PC-3 (cell line): ENCODE results near the gene AKAP13. TPM values are rescaled to one million over a fixed set of nuclear protein-coding genes. Genes with fewer than 3 reads are reported as not detected.
"Not testable (repeated sequence)": the region's sequence is repeated elsewhere in the genome, so short reads cannot be mapped to it uniquely, and the experiment has no call there.

Source experiments
- ATAC-seq: fragments of 200-7000 bp; cut with Tn5 transposase; 2 replicates; pipeline ENCODE4 v1.9.1; 2020; ENCODE audit warnings: mild to moderate bottlenecking, moderate library complexity
- BruUV-seq: library from RNA; stranded (reverse); fragments of 400-500 nt; replicated peaks from 2 replicates; lab custom pipeline; 2021; lab: Mats Ljungman, UMichigan
- CTCF ChIA-PET: fragments of 300-600 bp; sonication (Branson Sonifier 250); formaldehyde crosslinking; loops from one replicate; lab custom pipeline; 2022; ENCODE audit warnings: antibody characterized with exemption; lab: Charles Lee
- POLR2A ChIA-PET: fragments of 300-600 bp; sonication (Branson Sonifier 250); formaldehyde crosslinking; loops from one replicate; lab custom pipeline; 2022; ENCODE audit warnings: antibody characterized with exemption; ENCODE audit not compliant: unreplicated experiment; lab: Charles Lee
- DNase-seq: peaks from one replicate; pipeline ENCODE4 v3.0.0-alpha.2; 2015
- H2AFZ ChIP-seq: fragments of 300-600 bp; sonication (generic); 2 replicates; pipeline ENCODE4 v1.6.0; 2016; ENCODE audit warnings: antibody characterized with exemption, low read length
- H3F3A ChIP-seq: fragments of 300-600 bp; sonication (generic); one replicate; pipeline ENCODE4 v1.6.0; 2017; ENCODE audit warnings: antibody characterized with exemption, low read length, control low read depth, mild to moderate bottlenecking; ENCODE audit not compliant: unreplicated experiment
- H3K27ac ChIP-seq: fragments of 300-600 bp; sonication (generic); 2 replicates; pipeline ENCODE4 v1.5.1; 2016; ENCODE audit warnings: mild to moderate bottlenecking, low read length
- H3K27me3 ChIP-seq: fragments of 300-600 bp; sonication (generic); 2 replicates; pipeline ENCODE4 v1.6.1; 2016; ENCODE audit warnings: low read length, mixed read lengths
- H3K36me3 ChIP-seq: fragments of 300-600 bp; sonication (generic); 2 replicates; pipeline ENCODE4 v1.6.1; 2016; ENCODE audit warnings: low read depth, mixed run types, low read length, mixed read lengths
- H3K4me1 ChIP-seq: fragments of 300-600 bp; sonication (generic); 2 replicates; pipeline ENCODE4 v1.5.1; 2016; ENCODE audit warnings: low read length; ENCODE audit not compliant: insufficient read depth
- H3K4me2 ChIP-seq: fragments of 300-600 bp; sonication (generic); 2 replicates; pipeline ENCODE4 v1.6.0; 2016; ENCODE audit warnings: low read length
- H3K4me3 ChIP-seq: fragments of 300-600 bp; sonication (generic); 2 replicates; pipeline ENCODE4 v1.5.1; 2016; ENCODE audit warnings: mild to moderate bottlenecking, low read length, mixed read lengths
- H3K79me2 ChIP-seq: fragments of 300-600 bp; sonication (generic); 2 replicates; pipeline ENCODE4 v1.6.1; 2017; ENCODE audit warnings: low read length, mixed read lengths
- H3K9ac ChIP-seq: fragments of 300-600 bp; sonication (generic); 2 replicates; pipeline ENCODE4 v1.6.0; 2016; ENCODE audit warnings: mild to moderate bottlenecking, low read length
- H3K9me2 ChIP-seq: fragments of 300-600 bp; sonication (generic); replicated peaks from 2 replicates; pipeline ENCODE4 v1.6.1; 2016; ENCODE audit warnings: mixed run types, low read length, mixed read lengths
- H3K9me3 ChIP-seq: fragments of 300-600 bp; sonication (generic); 2 replicates; pipeline ENCODE4 v1.6.1; 2016; ENCODE audit warnings: low read length, mixed read lengths
- H4K20me1 ChIP-seq: fragments of 300-600 bp; sonication (generic); 2 replicates; pipeline ENCODE4 v1.6.1; 2016; ENCODE audit warnings: low read length, mixed read lengths
- CTCF ChIP-seq: fragments of 300-600 bp; sonication (generic); conservative IDR thresholded peaks from 2 replicates; pipeline ENCODE4 v1.5.1; 2017; ENCODE audit warnings: antibody characterized with exemption, low read depth, mild to moderate bottlenecking, low read length
- EZH2 ChIP-seq: fragments of 300-600 bp; sonication (generic); IDR thresholded peaks from one replicate; pipeline ENCODE4 v1.6.1; 2017; ENCODE audit warnings: antibody characterized with exemption, mild to moderate bottlenecking, low read length; ENCODE audit not compliant: unreplicated experiment
- EZH2phosphoT487 ChIP-seq: fragments of 300-600 bp; sonication (generic); IDR thresholded peaks from 2 replicates; pipeline ENCODE4 v1.6.1; 2018; ENCODE audit warnings: mild to moderate bottlenecking, antibody characterized with exemption, low read length, borderline replicate concordance
- intact Hi-C: fragments of 100-400 bp; cut with micrococcal nuclease; formaldehyde crosslinking; loops from 2 replicates; pipeline ENCODE4 v1.9.0; 2023
- total RNA-seq: library from RNA; depleted of rRNA; stranded (reverse); fragments of >200 nt; gene quantifications from 2 replicates; pipeline ENCODE4 v1.2.3, GENCODE V29; 2014

AKAP13 gene
- total RNA-seq, 1 experiment from 2014 or later: 36.8 TPM

GRCh38 chr15:85583442-85583841, 203.0 kb downstream of the AKAP13 start:
- H3K27ac ChIP-seq: peak overlapping the region; percentile 82
- peak overlapping the region; percentile 63 for H3K4me2 ChIP-seq
- H3K79me2 ChIP-seq: peaks cover 65% of the 10 kb centered on the region
- DNase-seq: no peak
- ATAC-seq: no peak
- ChIA-PET POLR2A (no interaction called here), CTCF (no interaction called here)
- H3K9me2 ChIP-seq: no peaks in the 10 kb centered on the region
- no peak for TF ChIP-seq CTCF
- TF ChIP-seq EZH2: no peak
- TF ChIP-seq EZH2phosphoT487: no peak
- H3K27me3 ChIP-seq: no peaks in the 10 kb centered on the region
- H3K4me3 ChIP-seq: no peak overlapping the region
- no peaks in the 10 kb centered on the region for H3K9me3 ChIP-seq
- H3K36me3 ChIP-seq: 0 out of 2 replicates have a peak, but pooled peaks cover 15% of the 10 kb centered on the region
- H2AFZ ChIP-seq: no peak overlapping the region
- H3K4me1 ChIP-seq: peaks cover 52% of the 10 kb centered on the region
- peaks cover 1% of the 10 kb centered on the region for H3F3A ChIP-seq
- intact Hi-C loops: loop anchor here (10.0 kb wide), 1 partner anchor 169 kb away; no protein-coding TSS in a partner anchor
- no TSS peak for BruUV-seq
- peak overlapping the region; percentile 36 for H3K9ac ChIP-seq
- H4K20me1 ChIP-seq: no peaks in the 10 kb centered on the region

- H4K20me1 ChIP-seq: no peaks in the 10 kb centered on the region
- no peaks in the 10 kb centered on the region for H3K27me3 ChIP-seq
- CTCF ChIA-PET: no interaction called here
- no peaks in the 10 kb centered on the region for H3K9me3 ChIP-seq
- intact Hi-C loops: loop anchor here (10.0 kb wide), 1 partner anchor 169 kb away; no protein-coding TSS in a partner anchor
- peaks cover 53% of the 10 kb centered on the region for H3K4me1 ChIP-seq
- 0 out of 2 replicates have a peak, but pooled peaks cover 15% of the 10 kb centered on the region for H3K36me3 ChIP-seq
- ATAC-seq (peak; percentile 47), DNase-seq (peak; percentile 77)
- peaks cover 4% of the 10 kb centered on the region for H3F3A ChIP-seq
- peaks cover 71% of the 10 kb centered on the region for H3K79me2 ChIP-seq
- TF ChIP-seq CTCF (no peak), EZH2phosphoT487 (no peak), EZH2 (no peak)
- no peak overlapping the region for H3K4me3 ChIP-seq
- H3K9ac ChIP-seq: peak overlapping the region; percentile 36
- peak overlapping the region; percentile 63 for H3K4me2 ChIP-seq
- H3K27ac ChIP-seq: peak overlapping the region; percentile 82
- H3K9me2 ChIP-seq: no peaks in the 10 kb centered on the region
- no TSS peak for BruUV-seq
- POLR2A ChIA-PET: no interaction called here
- H2AFZ ChIP-seq: no peak overlapping the region
These were observed 203.6 kb downstream of the AKAP13 start for GRCh38 chr15:85583923-85584390.

GRCh38 chr15:85584872-85585271, 204.5 kb downstream of the AKAP13 start:
- Histone ChIP-seq H3K4me3 (no peak overlapping the region), H3F3A (peaks cover 4% of the 10 kb centered on the region), H3K4me1 (peaks cover 63% of the 10 kb centered on the region), H3K9ac (no peak overlapping the region), H3K79me2 (peaks cover 79% of the 10 kb centered on the region), H3K9me3 (no peaks in the 10 kb centered on the region), H3K27me3 (no peaks in the 10 kb centered on the region), H3K36me3 (0 out of 2 replicates have a peak, but pooled peaks cover 15% of the 10 kb centered on the region), H2AFZ (no peak overlapping the region), H3K4me2 (no peak overlapping the region), H3K9me2 (no peaks in the 10 kb centered on the region), H3K27ac (peak overlapping the region; percentile 82), H4K20me1 (no peaks in the 10 kb centered on the region)
- POLR2A ChIA-PET: no interaction called here
- no peak for DNase-seq
- CTCF ChIA-PET: no interaction called here
- intact Hi-C loops: loop anchor here (5.0 to 10.0 kb wide), 2 partner anchors 93 to 170 kb away; no protein-coding TSS in a partner anchor
- TF ChIP-seq CTCF (no peak), EZH2phosphoT487 (no peak), EZH2 (no peak)
- no peak for ATAC-seq
- BruUV-seq: no TSS peak

GRCh38 chr15:85586196-85586595, 205.8 kb downstream of the AKAP13 start:
- H3K9me3 ChIP-seq, BruUV-seq, H4K20me1 ChIP-seq, H3F3A ChIP-seq, H2AFZ ChIP-seq, ATAC-seq, H3K27me3 ChIP-seq, H3K4me3 ChIP-seq, DNase-seq, H3K9me2 ChIP-seq, POLR2A ChIA-PET, H3K36me3 ChIP-seq, CTCF ChIA-PET: not testable (repeated sequence)
- intact Hi-C loops: loop anchor here (5.0 to 10.0 kb wide), 2 partner anchors 94 to 171 kb away; no protein-coding TSS in a partner anchor
- Histone ChIP-seq H3K27ac (peak overlapping the region; percentile 96), H3K4me1 (peaks cover 76% of the 10 kb centered on the region), H3K9ac (peak overlapping the region; percentile 37; the same call in 1 of the 2 replicates), H3K4me2 (peak overlapping the region; percentile 75), H3K79me2 (peaks cover 80% of the 10 kb centered on the region)
